Dermis microvascular lymphatic vessel endothelial cell (primary cell): Measurements from ENCODE around the gene DHX29. TPM values are rescaled to one million over a fixed set of nuclear protein-coding genes. Genes with fewer than 3 reads are reported as not detected.
"Not testable (repeated sequence)": the region's sequence is repeated elsewhere in the genome, so short reads cannot be mapped to it uniquely, and the experiment has no call there.

Source experiments
- DNase-seq, 2 donors: peaks; one replicate each; pipeline versions ENCODE4 v3.0.0 to v3.0.0-alpha.2; 2010; ENCODE audit warnings: low read depth in 2 of 2
- total RNA-seq: library from RNA; depleted of rRNA; stranded (reverse); fragments of >200 nt; gene quantifications from 2 replicates; pipeline ENCODE4 v1.2.1, GENCODE V29; 2014

The DHX29 gene, protein sequence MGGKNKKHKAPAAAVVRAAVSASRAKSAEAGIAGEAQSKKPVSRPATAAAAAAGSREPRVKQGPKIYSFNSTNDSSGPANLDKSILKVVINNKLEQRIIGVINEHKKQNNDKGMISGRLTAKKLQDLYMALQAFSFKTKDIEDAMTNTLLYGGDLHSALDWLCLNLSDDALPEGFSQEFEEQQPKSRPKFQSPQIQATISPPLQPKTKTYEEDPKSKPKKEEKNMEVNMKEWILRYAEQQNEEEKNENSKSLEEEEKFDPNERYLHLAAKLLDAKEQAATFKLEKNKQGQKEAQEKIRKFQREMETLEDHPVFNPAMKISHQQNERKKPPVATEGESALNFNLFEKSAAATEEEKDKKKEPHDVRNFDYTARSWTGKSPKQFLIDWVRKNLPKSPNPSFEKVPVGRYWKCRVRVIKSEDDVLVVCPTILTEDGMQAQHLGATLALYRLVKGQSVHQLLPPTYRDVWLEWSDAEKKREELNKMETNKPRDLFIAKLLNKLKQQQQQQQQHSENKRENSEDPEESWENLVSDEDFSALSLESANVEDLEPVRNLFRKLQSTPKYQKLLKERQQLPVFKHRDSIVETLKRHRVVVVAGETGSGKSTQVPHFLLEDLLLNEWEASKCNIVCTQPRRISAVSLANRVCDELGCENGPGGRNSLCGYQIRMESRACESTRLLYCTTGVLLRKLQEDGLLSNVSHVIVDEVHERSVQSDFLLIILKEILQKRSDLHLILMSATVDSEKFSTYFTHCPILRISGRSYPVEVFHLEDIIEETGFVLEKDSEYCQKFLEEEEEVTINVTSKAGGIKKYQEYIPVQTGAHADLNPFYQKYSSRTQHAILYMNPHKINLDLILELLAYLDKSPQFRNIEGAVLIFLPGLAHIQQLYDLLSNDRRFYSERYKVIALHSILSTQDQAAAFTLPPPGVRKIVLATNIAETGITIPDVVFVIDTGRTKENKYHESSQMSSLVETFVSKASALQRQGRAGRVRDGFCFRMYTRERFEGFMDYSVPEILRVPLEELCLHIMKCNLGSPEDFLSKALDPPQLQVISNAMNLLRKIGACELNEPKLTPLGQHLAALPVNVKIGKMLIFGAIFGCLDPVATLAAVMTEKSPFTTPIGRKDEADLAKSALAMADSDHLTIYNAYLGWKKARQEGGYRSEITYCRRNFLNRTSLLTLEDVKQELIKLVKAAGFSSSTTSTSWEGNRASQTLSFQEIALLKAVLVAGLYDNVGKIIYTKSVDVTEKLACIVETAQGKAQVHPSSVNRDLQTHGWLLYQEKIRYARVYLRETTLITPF (N-terminal part only)
- total RNA-seq = 14.8 and 17.8 TPM in 2 replicates

DNA sequence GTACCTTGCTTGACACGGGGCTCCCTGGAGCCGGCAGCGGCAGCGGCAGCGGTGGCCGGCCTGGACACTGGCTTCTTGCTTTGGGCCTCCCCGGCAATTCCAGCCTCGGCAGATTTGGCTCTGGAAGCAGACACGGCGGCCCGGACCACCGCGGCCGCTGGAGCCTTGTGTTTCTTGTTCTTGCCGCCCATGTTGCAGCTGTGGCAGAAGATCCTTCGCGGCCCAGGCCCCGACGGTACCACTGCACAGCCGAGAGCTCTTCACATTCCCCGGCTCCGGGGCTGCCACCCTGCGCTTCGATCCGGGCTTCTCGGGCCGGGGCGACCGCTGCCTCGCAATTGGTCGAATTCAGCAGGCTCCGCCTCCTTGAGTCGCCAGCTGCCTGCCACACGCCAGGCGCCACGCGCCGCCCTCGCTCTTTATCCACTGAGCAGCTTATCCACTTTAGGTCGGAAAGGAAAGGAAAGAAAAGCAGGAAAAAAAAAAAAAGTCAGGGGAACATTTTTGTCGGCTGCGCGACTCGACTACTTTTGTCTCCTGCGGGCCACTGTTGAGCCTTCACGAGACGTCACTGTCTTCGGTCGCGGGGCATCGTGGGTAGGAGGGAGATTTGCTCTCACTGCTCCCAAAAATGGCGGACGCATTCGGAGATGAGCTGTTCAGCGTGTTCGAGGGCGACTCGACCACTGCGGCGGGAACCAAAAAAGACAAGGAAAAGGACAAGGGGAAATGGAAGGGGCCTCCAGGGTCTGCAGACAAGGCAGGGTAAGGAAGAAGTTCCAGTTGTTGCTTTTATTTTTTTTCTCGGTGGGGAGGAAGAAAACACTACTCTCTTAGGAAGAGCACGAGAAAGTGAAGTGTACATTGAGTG is at the start of gene DHX29, which contains the start of gene MTREX:
TSS of gene DHX29 (minus strand) at position 312 of the 871 bp plus-strand sequence. CDS start at position 191, 121 bp downstream.
TSS of gene MTREX (plus strand) at position 607 of the 871 bp plus-strand sequence. CDS start at position 632, 25 bp downstream.
- peak; percentile 92 to 97 for DNase-seq

DNA sequence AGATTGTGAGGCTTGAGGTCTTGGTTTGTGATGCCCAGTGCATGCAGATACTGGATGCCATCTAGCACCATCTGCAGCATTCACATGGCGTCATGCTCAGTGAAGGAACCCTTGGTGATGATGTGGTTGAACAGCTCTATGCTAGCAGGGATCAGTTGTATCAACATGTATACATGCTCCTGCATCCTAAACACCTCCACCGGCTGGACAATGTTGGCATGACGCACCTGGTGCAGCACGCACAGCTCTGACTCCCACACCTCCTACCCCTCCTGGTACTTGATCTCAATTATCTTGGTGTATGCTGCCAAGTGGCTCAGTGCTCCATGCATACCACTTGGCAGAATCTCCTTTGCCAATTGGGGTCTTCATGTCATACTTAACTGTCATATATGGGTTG is 49.4 kb upstream of the DHX29 start:
- DNase-seq = no peak

DNA sequence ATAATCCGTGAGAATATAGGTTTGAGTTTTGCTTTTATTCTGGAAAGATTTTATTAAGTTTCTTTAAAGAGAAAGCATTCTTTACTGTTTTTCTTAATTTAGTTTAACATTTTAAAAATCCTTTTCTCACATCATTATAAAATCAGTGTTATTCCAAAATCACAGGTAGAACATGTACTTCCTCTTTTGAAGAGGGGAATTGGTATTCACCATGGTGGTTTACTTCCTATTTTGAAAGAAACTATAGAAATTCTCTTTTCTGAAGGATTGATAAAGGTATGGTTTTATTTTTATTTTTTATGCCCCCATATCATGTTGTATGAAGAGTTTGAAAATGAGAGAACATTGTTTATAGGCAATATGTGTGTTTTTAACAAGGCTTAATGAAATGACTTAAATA is 43.3 kb upstream of the DHX29 start:
- no peak for DNase-seq

DNA sequence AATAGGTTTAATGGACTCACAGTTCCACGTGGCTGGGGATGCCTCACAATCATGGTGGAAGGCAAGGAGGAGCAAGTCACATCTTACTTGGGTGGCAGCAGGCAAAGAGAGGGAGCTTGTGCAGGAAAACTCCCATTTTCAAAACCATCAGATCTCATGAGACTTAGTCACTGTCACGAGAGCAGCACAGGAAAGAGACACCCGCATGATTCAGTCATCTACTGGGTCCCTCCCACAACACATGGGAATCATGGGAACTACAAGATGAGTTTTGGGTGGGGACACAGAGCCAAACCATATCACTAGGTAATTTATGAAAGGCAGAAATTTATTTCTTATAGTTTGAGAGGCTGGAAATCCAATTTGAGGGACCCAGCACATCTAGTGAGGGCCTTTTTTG is 40.3 kb upstream of the DHX29 start:
- no peak for DNase-seq

DNA sequence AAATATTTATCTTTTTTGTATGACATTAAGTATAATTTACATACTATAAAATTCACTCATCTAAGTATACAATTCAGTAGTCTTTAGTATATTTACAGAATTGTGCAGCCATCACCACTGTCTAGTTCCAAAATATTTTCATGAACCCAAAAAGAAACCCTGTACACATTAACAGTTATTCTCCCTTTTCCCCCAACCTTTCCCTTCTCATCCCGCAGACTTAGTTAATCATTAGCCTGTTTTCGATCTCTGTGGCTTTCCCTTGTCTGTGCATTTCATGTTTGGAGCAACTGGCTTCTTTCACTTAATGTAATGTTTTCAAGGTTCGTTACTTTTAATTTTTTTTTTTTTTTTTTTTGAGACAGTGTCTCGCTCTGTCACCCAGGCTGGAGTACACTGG is 37.8 kb upstream of the DHX29 start:
- DNase-seq = no peak

DNA sequence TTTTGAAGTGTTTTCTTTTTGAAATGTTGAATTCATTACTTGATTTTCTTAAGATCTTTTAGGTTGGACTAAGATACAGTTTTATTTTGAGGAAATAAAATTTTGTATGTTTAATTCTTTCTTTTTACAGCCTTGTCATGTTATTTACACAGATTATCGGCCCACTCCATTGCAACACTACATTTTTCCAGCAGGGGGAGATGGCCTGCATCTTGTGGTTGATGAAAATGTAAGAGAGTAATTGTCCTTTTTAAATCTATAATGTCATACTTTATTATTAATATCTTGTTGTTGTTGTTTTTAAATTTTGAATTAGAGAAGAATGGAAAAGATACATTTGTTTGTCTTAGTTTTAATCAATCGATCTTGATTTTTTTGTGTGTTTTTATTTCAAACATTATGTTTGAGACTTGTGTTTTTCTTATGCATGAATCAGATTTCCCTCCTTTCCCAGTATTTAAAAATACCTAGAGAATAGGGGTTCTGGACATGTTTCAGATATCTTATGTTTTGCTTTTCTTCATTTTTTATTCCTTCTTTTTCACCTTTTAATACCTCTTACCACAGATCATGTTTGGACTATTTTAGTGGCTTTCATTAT is 37.0 kb upstream of the DHX29 start:
- peak; percentile 59 to 75 for DNase-seq

DNA sequence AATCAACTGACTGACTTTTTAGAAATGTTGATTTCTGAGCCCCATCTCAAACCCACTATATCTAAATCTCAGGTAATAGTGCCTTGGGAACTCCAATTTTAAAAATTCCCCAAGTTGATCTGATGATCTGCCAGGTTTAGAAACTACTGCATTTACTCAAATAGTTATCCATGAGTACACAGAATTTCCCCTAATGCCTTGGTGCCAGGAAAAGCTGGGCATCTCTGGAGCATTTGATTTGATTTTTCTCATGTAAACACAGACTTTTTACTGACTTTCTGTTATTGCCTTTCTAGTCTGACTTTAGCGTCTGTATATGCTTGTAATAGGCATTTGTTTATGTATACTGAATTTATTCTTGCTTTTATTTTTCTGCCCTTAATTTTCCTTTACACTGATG is 36.1 kb upstream of the DHX29 start:
- DNase-seq = no peak

DNA sequence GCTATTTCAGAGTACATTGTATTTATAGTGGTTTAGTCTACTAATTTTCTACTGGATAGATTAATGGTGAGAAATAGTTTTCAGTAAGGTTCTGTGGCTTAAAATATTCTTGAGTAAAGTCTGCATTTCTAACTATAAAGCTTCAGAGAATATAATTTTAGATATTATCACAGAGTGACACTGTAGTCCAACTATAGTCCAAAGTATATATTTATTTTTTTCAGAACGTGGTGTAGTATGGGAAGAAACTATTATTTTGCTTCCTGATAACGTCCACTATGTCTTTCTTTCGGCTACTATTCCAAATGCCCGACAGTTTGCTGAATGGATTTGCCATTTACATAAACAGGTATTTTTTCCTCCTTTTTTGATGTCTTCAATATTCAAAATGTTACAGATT is 35.6 kb upstream of the DHX29 start:
- DNase-seq = no peak

DNA sequence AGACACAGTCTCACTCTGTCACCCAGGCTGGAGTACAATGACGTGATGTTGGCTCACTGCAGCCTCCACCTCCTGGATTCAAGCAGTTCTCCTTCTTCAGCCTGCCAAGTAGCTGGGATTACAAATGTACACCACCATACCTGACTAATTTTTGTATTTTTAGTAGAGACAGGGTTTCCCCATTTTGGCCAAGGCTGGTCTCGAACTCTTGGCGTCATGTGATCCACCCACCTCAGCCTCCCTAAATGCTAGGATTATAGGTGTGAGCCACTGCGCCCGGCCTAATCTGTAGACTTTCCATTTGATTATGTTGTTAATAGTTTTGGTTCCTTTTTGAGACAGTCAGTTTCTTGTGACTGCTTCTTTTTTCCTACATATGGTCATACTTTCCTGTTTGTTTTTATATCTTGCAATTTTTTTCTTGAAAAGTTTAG is 31.3 kb upstream of the DHX29 start:
- no peak for DNase-seq

DNA sequence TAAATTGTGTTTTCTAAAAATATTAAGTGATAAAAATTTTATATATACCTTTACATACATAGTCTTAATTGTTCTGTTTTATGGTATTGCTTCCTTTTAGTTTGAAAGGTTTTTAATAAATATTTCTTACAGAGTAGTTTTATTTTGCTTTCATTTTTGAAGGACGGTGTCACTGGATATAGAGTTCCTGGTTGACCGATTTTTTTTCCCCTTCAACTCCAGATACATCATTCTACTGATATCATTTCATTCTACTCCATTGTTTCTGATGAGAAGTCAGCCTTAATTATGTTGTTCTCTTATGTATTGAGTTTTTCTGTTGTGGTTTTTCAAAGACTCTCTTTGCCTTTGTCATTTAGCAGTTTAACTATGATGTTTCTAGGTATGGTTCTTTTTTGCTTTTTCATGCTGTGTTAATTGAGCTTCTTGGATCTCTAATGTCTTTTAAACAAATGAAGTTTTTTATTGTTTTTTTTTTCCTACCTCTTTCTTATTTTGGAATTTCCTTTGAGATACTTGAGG is 30.7 kb upstream of the DHX29 start:
- peak; percentile 22 to 29 for DNase-seq

DNA sequence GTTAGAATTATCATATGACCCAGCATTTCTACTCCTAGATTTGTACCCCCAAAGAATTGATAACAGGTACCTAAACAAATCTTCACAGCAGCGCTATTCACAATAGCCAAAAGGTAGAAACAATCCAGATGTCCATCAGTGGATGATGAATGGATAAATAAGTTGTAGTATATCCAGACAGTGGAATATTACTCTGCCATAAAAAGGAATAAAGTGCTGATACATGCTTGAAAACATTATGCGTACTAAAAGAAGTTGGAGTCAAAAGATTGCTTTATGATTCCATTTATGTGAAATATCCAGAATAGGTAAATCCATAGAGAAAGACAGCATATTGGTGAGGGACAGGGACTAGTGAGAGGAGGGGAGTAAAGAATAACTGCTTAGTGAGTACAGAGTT is 26.3 kb upstream of the DHX29 start:
- no peak for DNase-seq

DNA sequence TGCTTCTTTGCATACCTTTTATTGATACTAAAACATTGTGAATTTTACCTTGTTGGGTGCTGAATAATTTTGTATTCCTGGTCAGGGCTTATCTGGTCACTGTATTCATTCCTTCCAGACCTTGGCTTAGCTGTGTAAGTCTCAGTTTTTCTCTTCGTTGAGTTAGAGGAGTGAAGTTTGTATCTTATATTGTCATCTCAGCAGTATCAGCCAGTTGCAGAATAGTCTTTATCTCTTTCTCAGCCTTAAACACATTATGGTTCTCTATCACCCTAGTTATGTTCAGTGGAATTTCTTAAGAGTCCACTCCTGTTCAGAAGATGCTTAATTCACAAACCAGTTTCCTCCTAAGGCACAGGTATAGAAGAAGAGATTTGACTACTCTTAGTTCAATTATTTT is 25.5 kb upstream of the DHX29 start:
- no peak for DNase-seq

DNA sequence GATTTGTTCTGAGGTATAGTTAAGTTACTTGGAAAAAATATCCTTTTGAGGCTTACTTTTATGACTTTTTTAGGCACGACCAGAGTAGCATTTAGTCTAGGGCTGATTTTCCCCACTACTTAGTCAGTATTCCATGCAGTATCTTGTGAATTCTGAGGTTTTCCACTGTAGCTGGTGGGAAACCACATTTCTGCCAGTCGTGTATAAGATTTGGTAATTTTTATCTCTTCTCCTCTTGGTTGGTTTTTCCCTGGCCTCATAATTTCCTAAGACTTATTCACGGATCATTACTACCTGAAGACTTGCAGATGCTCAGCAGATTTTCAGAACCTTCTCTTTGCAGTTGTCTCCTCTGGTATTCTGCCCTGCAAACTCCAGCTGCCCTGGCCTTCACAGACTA is 23.8 kb upstream of the DHX29 start:
- no peak for DNase-seq

DNA sequence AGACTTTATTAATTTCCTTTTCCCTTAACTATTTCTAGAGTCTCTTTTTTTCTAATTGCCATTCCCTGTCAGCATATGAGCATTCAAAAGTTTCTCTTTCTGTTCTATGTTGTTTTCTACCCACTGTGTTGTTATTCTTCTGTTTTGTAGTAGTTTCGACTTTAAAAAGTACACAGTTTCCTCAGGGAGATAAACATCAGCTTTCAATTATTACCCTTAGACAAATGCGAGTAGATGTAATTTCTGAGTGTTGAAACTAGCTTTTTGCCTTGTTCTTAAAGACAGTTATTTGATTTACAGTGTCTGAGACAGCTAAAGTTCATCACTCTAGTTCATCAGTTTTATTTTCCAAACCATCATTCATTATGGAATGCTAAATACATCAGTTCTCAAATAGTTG is 19.8 kb upstream of the DHX29 start:
- no peak for DNase-seq

DNA sequence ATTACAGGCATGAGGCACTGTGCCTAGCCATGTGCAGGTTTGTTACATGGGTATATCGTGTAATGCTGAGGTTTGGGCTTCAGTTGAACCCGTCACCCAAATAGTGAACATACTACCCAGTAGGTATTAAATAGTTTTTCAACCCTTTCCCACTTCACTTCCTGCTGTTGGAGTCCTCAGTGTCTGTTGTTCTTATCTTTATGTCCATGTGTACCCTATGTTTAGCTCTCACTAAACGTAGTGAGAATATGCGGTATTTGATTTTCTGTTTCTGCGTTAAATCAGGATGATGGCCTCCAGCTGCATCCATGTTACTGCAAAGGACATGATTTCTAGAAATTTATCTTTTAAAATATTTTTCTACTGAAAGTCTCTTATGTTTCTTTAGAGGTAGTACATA is 18.1 kb upstream of the DHX29 start:
- DNase-seq = no peak

DNA sequence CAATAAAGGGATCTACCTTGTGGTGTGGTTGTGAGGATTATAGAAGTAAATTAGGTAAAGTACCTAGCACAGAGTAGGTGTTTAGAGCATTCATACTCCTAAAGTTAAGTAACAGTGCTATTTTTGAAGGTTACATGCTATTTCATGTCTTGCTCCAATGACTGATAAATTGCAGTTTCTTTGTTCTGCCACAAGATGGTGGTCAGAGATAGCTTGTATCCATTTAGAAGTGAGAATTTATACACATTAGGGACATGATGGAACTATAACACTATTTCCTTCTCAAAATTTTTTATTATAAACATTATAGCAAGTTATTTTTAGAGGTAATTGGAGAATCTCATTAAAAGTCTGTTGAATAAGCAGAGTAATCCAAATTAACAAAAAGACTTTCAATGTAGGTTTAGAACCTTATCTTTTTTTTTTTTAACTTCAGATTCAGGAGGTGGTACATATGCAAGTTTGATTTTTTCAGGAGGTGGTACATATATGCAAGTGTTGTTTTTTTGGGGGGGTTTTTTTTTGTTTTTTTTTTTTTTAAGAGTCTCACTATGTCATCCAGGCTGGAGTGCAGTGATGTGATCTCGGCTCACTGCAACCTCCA is 17.4 kb upstream of the DHX29 start:
- DNase-seq = peak; percentile 51 to 63

DNA sequence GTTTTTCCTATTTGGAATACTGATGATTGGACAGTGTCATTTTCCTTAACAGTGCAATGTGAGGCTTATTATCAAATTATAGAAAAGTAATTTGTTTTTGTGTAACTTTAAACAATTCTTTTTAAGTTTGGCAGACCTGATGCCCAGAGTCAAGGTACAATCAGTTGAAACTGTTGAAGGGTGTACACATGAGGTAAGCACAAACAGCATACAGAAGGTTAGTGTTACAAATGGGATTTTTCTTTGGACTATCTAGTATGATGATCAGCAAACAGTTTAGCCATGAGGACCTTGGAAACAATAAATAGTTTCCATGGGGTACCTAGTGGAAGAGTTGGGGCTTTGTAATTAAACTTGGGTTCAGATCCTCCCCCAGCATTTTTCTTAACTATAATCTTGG is 16.5 kb upstream of the DHX29 start:
- no peak for DNase-seq

DNA sequence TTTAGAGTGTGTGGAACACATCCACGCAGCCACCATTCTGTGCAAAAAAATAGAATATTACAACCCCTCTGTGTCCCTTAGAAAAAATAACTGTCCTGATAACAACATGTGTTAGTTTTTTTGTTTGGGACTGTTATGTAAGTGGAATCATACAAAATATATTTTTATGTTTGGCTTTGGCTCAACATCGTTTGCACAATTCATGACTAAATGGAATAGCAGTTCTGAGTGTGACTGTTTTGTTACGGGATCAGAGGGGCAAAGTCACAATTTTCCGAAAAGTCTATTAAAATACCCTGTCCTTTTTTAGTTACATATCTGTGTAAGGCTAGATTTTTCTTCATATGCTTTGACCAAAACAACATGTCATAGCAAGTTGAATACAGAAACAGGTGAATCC is 13.1 kb upstream of the DHX29 start:
- no peak for DNase-seq

DNA sequence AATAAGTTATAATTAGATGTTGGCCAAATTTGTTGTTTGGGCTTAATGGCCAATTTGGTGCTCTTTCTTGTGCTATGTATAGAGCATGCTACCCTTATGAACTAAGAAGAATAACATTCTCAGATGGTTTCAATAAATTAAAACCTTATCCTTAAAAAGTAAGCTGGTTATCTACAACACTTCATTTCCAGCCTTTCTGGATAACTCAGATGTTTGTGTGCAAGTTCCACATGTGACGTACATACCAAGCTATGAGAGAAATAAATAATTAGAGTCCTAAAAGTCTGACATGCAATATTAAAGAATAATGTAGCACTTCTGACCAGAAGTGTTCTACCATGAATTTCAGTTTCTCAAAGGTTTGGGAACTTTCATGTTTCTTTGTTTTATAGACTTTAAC is 12.0 kb upstream of the DHX29 start:
- no peak for DNase-seq

DNA sequence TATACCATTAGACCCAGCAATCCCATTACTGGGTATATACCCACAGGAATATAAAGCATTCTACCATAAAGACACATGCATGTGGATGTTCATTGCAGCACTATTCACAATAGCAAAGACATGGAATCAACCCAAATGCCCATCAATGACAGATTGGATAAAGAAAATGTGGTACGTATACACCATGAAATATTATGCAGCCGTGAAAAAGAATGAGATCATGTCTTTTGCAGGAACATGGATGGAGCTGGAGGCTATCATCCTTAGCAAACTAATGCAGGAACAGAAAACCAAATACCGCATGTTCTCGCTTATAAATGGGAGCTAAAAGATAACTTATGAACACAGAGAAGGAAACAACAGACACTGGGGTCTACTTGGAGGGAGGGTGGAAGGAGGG is 10.7 kb upstream of the DHX29 start:
- DNase-seq = not testable (repeated sequence)
